Fibroblast of mammary gland (primary cell): ENCODE data around the gene UGT1A5.
"Not testable (repeated sequence)": the region's sequence is repeated elsewhere in the genome, so short reads cannot be mapped to it uniquely, and the experiment has no call there.

ENCODE experiments used
- DNase-seq: peaks from one replicate; pipeline ENCODE4 v3.0.0-alpha.2; 2010; ENCODE audit warnings: low read depth
- H3K4me3 ChIP-seq: 2 replicates; pipeline ENCODE4 v1.5.1; 2011; ENCODE audit warnings: low read depth, mild to moderate bottlenecking, low read length, moderate library complexity; ENCODE audit not compliant: control insufficient read depth
- TF ChIP-seq, protein P1 (sequence below): conservative IDR thresholded peaks from 2 replicates; pipeline ENCODE4 v1.5.1; 2011; ENCODE audit warnings: low read depth, low read length, inconsistent platforms; ENCODE audit not compliant: control insufficient read depth, insufficient read depth

UGT1A5 gene

DNA sequence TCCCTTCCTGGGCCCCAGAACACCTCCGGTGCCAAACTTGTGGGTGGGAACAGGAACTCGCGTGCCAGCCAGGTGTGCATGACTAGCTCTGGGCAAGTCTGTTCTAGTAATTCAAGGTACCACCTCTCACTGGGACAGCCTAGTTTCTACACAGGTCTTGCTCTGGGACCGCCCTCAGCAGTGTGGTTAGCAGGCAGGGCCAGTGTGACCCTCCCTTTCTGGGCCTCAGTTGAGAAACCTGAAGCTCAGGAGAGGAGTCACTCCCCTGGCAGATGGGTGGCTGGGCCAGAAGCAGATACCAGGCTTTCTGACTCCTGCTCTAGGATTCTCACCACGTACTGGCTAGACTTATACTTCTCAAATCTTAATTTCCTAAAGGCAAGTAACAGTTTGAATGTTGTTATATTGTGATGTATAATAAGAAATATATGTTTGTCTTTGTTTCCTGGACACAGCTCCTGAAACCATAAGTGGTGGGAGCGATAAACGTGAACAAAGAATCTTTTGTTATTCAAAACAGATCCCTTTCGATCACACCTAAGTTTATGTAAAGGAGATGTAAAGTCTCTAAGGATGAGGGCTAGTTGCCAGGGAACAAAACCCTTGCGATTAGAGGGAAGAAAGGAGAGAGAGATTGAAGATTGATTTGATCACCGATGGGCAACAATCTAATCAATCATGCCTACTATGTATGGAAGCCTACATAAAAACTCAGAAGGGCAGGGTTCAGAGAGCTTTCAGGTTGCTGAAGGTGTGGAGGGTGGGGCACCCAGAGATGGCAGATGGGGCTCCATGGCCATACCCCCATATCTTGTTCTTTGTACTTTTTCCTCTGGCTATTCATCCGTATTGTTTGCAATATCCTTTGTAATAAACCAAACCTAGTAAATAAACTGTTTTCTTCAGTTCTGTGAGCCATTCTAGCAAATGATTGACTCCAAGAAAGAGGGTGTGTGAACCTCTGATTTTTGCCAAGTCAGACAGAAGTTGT, 21.0 kb upstream of the UGT1A5 start:
- TF ChIP-seq, protein P1, sequence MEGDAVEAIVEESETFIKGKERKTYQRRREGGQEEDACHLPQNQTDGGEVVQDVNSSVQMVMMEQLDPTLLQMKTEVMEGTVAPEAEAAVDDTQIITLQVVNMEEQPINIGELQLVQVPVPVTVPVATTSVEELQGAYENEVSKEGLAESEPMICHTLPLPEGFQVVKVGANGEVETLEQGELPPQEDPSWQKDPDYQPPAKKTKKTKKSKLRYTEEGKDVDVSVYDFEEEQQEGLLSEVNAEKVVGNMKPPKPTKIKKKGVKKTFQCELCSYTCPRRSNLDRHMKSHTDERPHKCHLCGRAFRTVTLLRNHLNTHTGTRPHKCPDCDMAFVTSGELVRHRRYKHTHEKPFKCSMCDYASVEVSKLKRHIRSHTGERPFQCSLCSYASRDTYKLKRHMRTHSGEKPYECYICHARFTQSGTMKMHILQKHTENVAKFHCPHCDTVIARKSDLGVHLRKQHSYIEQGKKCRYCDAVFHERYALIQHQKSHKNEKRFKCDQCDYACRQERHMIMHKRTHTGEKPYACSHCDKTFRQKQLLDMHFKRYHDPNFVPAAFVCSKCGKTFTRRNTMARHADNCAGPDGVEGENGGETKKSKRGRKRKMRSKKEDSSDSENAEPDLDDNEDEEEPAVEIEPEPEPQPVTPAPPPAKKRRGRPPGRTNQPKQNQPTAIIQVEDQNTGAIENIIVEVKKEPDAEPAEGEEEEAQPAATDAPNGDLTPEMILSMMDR: no peak
- no peak for DNase-seq
- H3K4me3 ChIP-seq: no peak overlapping the region

DNA sequence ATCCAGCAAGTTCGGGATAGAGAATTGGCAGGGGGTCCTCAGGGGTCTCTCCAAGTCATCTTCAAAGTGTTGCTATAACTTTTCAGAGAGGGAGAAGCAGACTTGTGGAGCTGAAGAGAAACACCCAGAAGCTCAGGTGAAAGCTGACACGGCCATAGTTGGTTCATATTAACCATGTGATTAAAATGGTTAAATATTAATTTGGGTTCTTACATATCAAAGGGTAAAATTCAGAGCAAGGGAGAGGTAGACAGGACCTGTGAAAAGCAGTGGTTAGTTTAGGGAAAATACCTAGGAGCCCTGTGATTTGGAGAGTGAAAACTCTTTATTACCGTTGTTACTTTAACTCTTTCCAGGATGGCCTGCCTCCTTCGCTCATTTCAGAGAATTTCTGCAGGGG, 20.1 kb upstream of the UGT1A5 start, which contains the start of gene UGT1A6:
UGT1A6 (plus strand) TSS at position 243 of the 400 bp plus-strand sequence; CDS start at position 358, 115 bp downstream.
- TF ChIP-seq, protein P1: no peak
- DNase-seq: no peak
- H3K4me3 ChIP-seq: no peak within 1 kb of the TSS

GRCh38 chr2:233693963-233694362, 18.7 kb upstream of the UGT1A5 start:
- H3K4me3 ChIP-seq: no peak overlapping the region
- DNase-seq: no peak

GRCh38 chr2:233698740-233699139, 14.0 kb upstream of the UGT1A5 start:
- H3K4me3 ChIP-seq: no peak overlapping the region
- TF ChIP-seq, protein P1: no peak
- no peak for DNase-seq

More at GRCh38 chr2:233693963-233694362, 18.7 kb upstream of the UGT1A5 start:
- TF ChIP-seq, protein P1: no peak

GRCh38 chr2:233699424-233700027, 13.2 kb upstream of the UGT1A5 start:
- no peak overlapping the region for H3K4me3 ChIP-seq
- DNase-seq: no peak
- TF ChIP-seq, protein P1: no peak

DNA sequence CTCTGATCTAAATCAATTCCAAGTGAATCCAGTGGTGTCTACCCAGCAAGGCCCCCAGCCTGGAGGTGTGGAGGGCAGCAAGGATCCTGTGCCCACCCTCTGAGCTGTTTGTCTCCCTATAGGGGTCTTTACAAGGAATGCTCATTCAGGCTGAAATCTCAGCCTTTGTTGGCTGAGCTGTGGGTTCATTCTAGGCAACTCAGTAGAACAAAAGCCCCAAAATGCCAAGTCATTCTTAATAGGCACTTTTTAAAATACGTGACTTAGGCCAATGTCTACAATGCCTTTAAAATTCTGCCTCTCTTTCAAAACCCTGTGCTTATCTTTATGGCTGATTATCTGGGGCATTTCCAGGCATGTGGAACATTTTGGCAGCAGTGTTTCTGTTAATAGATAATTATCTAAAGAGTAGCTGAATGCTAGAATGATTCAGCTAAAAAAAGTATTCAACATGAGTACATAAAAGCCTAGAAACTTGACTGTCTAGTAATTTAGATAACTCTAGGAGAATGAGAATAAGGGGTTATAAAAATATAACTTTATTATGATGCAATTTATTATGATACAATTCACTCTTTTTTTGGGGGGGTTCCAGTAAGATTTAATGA, 12.6 kb upstream of the UGT1A5 start:
- TF ChIP-seq, protein P1: no peak
- no peak for DNase-seq
- no peak overlapping the region for H3K4me3 ChIP-seq

DNA sequence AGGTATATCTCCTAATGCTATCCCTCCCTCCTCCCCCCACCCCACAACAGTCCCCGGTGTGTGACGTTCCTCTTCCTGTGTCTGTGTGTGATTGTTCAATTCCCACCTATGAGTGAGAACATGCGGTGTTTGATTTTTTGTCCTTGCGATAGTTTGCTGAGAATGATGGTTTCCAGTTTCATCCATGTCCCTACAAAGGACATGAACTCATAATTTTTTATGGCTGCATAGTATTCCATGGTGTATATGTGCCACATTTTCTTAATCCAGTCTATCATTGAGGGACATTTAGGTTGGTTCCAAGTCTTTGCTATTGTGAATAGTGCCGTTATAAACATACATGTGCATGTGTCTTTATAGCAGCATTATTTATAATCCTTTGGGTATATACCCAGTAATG, 11.9 kb upstream of the UGT1A5 start:
- not testable (repeated sequence) for DNase-seq, H3K4me3 ChIP-seq
